Lung (tissue), 12 donors: Measurements from ENCODE around the gene EPS8. TPM values are rescaled to one million over a fixed set of nuclear protein-coding genes. Genes with fewer than 3 reads are reported as not detected.

ENCODE experiments used
- ATAC-seq: fragments of 200-7000 bp; cut with Tn5 transposase; one replicate; pipeline ENCODE4 v1.9.1; 2020; ENCODE audit warnings: moderate number of reproducible peaks; ENCODE audit not compliant: insufficient read depth, low FRiP score
- DNase-seq, 3 donors: peaks; one replicate each; pipeline ENCODE4 v3.0.0-alpha.2; 2013 to 2017
- H3K27ac ChIP-seq, 2 donors: one replicate each; pipeline ENCODE4 v1.5.1; 2013; ENCODE audit warnings: mild to moderate bottlenecking in 2 of 2, moderate library complexity in 2 of 2, control low read depth in 1 of 2, inconsistent platforms in 1 of 2, low read depth in 1 of 2, low read length in 1 of 2
- H3K27me3 ChIP-seq, 3 donors: one replicate each; pipeline ENCODE4 v1.5.1; 2013; ENCODE audit warnings: low read length in 2 of 3; ENCODE audit not compliant: control insufficient read depth in 3 of 3, insufficient read depth in 3 of 3
- H3K36me3 ChIP-seq, 4 donors: one replicate each; pipeline ENCODE4 v1.5.1; 2013; ENCODE audit warnings: low read length in 4 of 4, mild to moderate bottlenecking in 1 of 4, moderate library complexity in 1 of 4; ENCODE audit not compliant: control insufficient read depth in 4 of 4, insufficient read depth in 4 of 4
- H3K4me1 ChIP-seq, 5 donors: one replicate each; pipeline ENCODE4 v1.5.1; 2013; ENCODE audit warnings: low read length in 5 of 5, mild to moderate bottlenecking in 2 of 5, moderate library complexity in 1 of 5; ENCODE audit not compliant: control insufficient read depth in 5 of 5, insufficient read depth in 5 of 5
- H3K4me3 ChIP-seq: one replicate; pipeline ENCODE4 v1.5.1; 2013; ENCODE audit warnings: mild to moderate bottlenecking, control low read depth, moderate library complexity
- H3K9ac ChIP-seq, 2 donors: one replicate each; pipeline ENCODE4 v1.5.1; 2013; ENCODE audit warnings: low read length in 2 of 2, control low read depth in 1 of 2; ENCODE audit not compliant: insufficient read depth in 1 of 2
- H3K9me3 ChIP-seq, 4 donors: one replicate each; pipeline ENCODE4 v1.5.1; 2013; ENCODE audit warnings: low read length in 3 of 4, mild to moderate bottlenecking in 1 of 4, moderate library complexity in 1 of 4; ENCODE audit not compliant: control insufficient read depth in 4 of 4, insufficient read depth in 3 of 4
- CTCF ChIP-seq: IDR thresholded peaks from 2 replicates; pipeline ENCODE4 v1.5.1; 2012; ENCODE audit warnings: mild to moderate bottlenecking; ENCODE audit errors: control extremely low read depth, extremely low read depth
- WGBS, 2 donors: extraction: QIAGEN DNeasy Blood & Tissue Kit; methylation state at CpG; one replicate each; pipeline ENCODE4 v1.1.7; 2013; 5-methylcytosine and 5-hydroxymethylcytosine counted together
- polyA plus RNA-seq, 2 donors: library from polyadenylated mRNA; stranded (reverse); fragments of 200-250 nt; gene quantifications; one replicate each; pipeline ENCODE4 v1.2.1, GENCODE V29; 2013
- total RNA-seq, 2 donors: library from RNA; depleted of rRNA in 1 of 2; stranded (reverse); fragments of >200 nt in 1 of 2; gene quantifications; one replicate each; pipeline ENCODE4 v1.2.1, GENCODE V29; 2014 to 2021
- donor health status: control.
- donor health status: control.
- donor health status: Bipolar disorder and iron deficiency.
- donor health status: healthy.
- donor health status: DM: yes; HTN: yes; CAD: no.

Gene EPS8
- total and polyA plus RNA-seq, 4 donors: 30.1 to 153 (median 48.9) TPM

- Histone ChIP-seq H3K4me3 (no peak overlapping the region), H3K4me1 (no peaks in the 10 kb centered on the region), H3K27me3 (no peaks in the 10 kb centered on the region), H3K36me3 (peaks cover 0 to 1% (median 0%) of the 10 kb centered on the region in 4 donors), H3K27ac (no peak overlapping the region), H3K9ac (no peak overlapping the region), H3K9me3 (no peaks in the 10 kb centered on the region)
- ATAC-seq (no peak), DNase-seq (no peak)
- WGBS, 2 donors: 0% methylated on average over 1 of the region's 1 CpG
- TF ChIP-seq CTCF: no peak
Measured at GRCh38 chr12:15646581-15646980, 142.6 kb downstream of the EPS8 start.

- H3K27ac ChIP-seq: no peak overlapping the region
- H3K27me3 ChIP-seq: no peaks in the 10 kb centered on the region
- ATAC-seq (no peak), DNase-seq (no peak)
- peaks cover 0 to 6% (median 3%) of the 10 kb centered on the region in 4 donors for H3K36me3 ChIP-seq
- no peak overlapping the region for H3K4me3 ChIP-seq
- no peak for TF ChIP-seq CTCF
- H3K9ac ChIP-seq: no peak overlapping the region
- H3K9me3 ChIP-seq: no peaks in the 10 kb centered on the region
- H3K4me1 ChIP-seq: no peaks in the 10 kb centered on the region
Measured at GRCh38 chr12:15644700-15645099, 144.5 kb downstream of the EPS8 start.

- 66 to 80% methylated on average over 3 of the region's 3 CpGs for WGBS, 2 donors
- TF ChIP-seq CTCF: no peak
- Histone ChIP-seq H3K9me3 (no peaks in the 10 kb centered on the region), H3K36me3 (peaks cover 0 to 6% (median 3%) of the 10 kb centered on the region in 4 donors), H3K9ac (no peak overlapping the region), H3K27me3 (no peaks in the 10 kb centered on the region), H3K4me3 (no peak overlapping the region), H3K4me1 (peaks cover 0 to 1% (median 0%) of the 10 kb centered on the region in 5 donors), H3K27ac (no peak overlapping the region)
- ATAC-seq (no peak), DNase-seq (no peak)
Measured at GRCh38 chr12:15638231-15638630, 151.0 kb downstream of the EPS8 start.

GRCh38 chr12:15636060-15636890 is 152.9 kb downstream of the EPS8 start:
- Histone ChIP-seq H3K4me3 (no peak overlapping the region), H3K27ac (no peak overlapping the region), H3K36me3 (peaks cover 0 to 6% (median 3%) of the 10 kb centered on the region in 4 donors), H3K9me3 (no peaks in the 10 kb centered on the region), H3K27me3 (no peaks in the 10 kb centered on the region), H3K4me1 (peaks cover 0 to 3% (median 0%) of the 10 kb centered on the region in 5 donors), H3K9ac (no peak overlapping the region)
- DNase-seq (no peak), ATAC-seq (no peak)
- 93 to 96% methylated on average over 1 of the region's 1 CpG for WGBS, 2 donors
- no peak for TF ChIP-seq CTCF
